ENCODE data around the gene CXCL1. TPM values are rescaled to one million over a fixed set of nuclear protein-coding genes. Genes with fewer than 3 reads are reported as not detected.

The CXCL1 gene
- total RNA-seq, 2 experiments from 2014 or later = not detected

- Mint-ChIP-seq H3K9me3 (no peaks in the 10 kb centered on the region), H3K4me3 (no peak overlapping the region), H3K27ac (no peak overlapping the region)
Observed at GRCh38 chr4:73844345-73844744, 24.8 kb upstream of the CXCL1 start.

GRCh38 chr4:73844806-73845205, 24.4 kb upstream of the CXCL1 start:
- H3K27me3 Mint-ChIP-seq = peaks cover 7% of the 10 kb centered on the region
- H3K27ac Mint-ChIP-seq = no peak overlapping the region
- no peaks in the 10 kb centered on the region for H3K4me1 Mint-ChIP-seq
- no peaks in the 10 kb centered on the region for H3K9me3 Mint-ChIP-seq
- no peaks in the 10 kb centered on the region for H3K36me3 Mint-ChIP-seq
- no peak for DNase-seq
- H3K4me3 Mint-ChIP-seq = no peak overlapping the region

More at GRCh38 chr4:73844345-73844744, 24.8 kb upstream of the CXCL1 start:
- Mint-ChIP-seq H3K4me1 (no peaks in the 10 kb centered on the region), H3K36me3 (no peaks in the 10 kb centered on the region), H3K27me3 (peaks cover 11% of the 10 kb centered on the region)
- DNase-seq = no peak

- Mint-ChIP-seq H3K9me3 (no peaks in the 10 kb centered on the region), H3K27ac (no peak overlapping the region), H3K36me3 (no peaks in the 10 kb centered on the region), H3K4me3 (no peak overlapping the region), H3K27me3 (no peaks in the 10 kb centered on the region), H3K4me1 (no peaks in the 10 kb centered on the region)
- no peak for DNase-seq
Observed at GRCh38 chr4:73847526-73848182, 21.5 kb upstream of the CXCL1 start.

GRCh38 chr4:73848183-73848777, 20.9 kb upstream of the CXCL1 start:
- Mint-ChIP-seq H3K36me3 (no peaks in the 10 kb centered on the region), H3K4me3 (no peak overlapping the region), H3K4me1 (no peaks in the 10 kb centered on the region), H3K27ac (no peak overlapping the region), H3K27me3 (no peaks in the 10 kb centered on the region), H3K9me3 (no peaks in the 10 kb centered on the region)
- no peak for DNase-seq

GRCh38 chr4:73850261-73850970, 18.8 kb upstream of the CXCL1 start:
- Mint-ChIP-seq H3K27me3 (peaks cover 4% of the 10 kb centered on the region), H3K36me3 (no peaks in the 10 kb centered on the region), H3K4me3 (no peak overlapping the region), H3K27ac (no peak overlapping the region), H3K4me1 (no peaks in the 10 kb centered on the region), H3K9me3 (no peaks in the 10 kb centered on the region)
- DNase-seq = no peak

- Mint-ChIP-seq H3K27ac (no peak overlapping the region), H3K9me3 (no peaks in the 10 kb centered on the region), H3K27me3 (peaks cover 4% of the 10 kb centered on the region), H3K4me3 (no peak overlapping the region), H3K4me1 (no peaks in the 10 kb centered on the region), H3K36me3 (no peaks in the 10 kb centered on the region)
- DNase-seq = no peak
Observed at GRCh38 chr4:73851293-73851692, 17.9 kb upstream of the CXCL1 start.

- Mint-ChIP-seq H3K27ac (no peak overlapping the region), H3K27me3 (peaks cover 4% of the 10 kb centered on the region), H3K9me3 (no peaks in the 10 kb centered on the region), H3K36me3 (no peaks in the 10 kb centered on the region), H3K4me1 (no peaks in the 10 kb centered on the region), H3K4me3 (no peak overlapping the region)
- no peak for DNase-seq
Observed at GRCh38 chr4:73852771-73853170, 16.4 kb upstream of the CXCL1 start.

- Mint-ChIP-seq H3K4me3 (no peak within 1 kb of the TSS), H3K27me3 (peaks cover 4% of the 10 kb centered on the region), H3K27ac (no peak within 1 kb of the TSS), H3K4me1 (no peaks in the 10 kb centered on the region), H3K36me3 (no peaks in the 10 kb centered on the region), H3K9me3 (no peaks in the 10 kb centered on the region)
- no peak for DNase-seq
Observed at GRCh38 chr4:73853246-73853704, 15.9 kb upstream of the CXCL1 start, which contains the start of gene PF4V1. Gene PF4V1, plus strand, starts transcription at chr4:73853296. Its CDS starts 67 bp downstream, at chr4:73853363.

- Mint-ChIP-seq H3K4me1 (no peaks in the 10 kb centered on the region), H3K36me3 (no peaks in the 10 kb centered on the region), H3K27ac (no peak overlapping the region), H3K27me3 (peaks cover 4% of the 10 kb centered on the region), H3K4me3 (no peak overlapping the region), H3K9me3 (no peaks in the 10 kb centered on the region)
- no peak for DNase-seq
Observed at GRCh38 chr4:73853718-73854473, 15.3 kb upstream of the CXCL1 start.

GRCh38 chr4:73855406-73855805, 13.8 kb upstream of the CXCL1 start:
- Mint-ChIP-seq H3K4me1 (no peaks in the 10 kb centered on the region), H3K27me3 (peaks cover 4% of the 10 kb centered on the region), H3K27ac (no peak overlapping the region), H3K4me3 (no peak overlapping the region), H3K36me3 (no peaks in the 10 kb centered on the region), H3K9me3 (no peaks in the 10 kb centered on the region)
- DNase-seq = no peak

- DNase-seq = no peak
Observed at GRCh38 chr4:73856518-73856917, 12.7 kb upstream of the CXCL1 start.

GRCh38 chr4:73859614-73860088, 9.5 kb upstream of the CXCL1 start:
- no peak overlapping the region for H3K27ac Mint-ChIP-seq
- no peaks in the 10 kb centered on the region for H3K9me3 Mint-ChIP-seq
- no peak overlapping the region for H3K4me3 Mint-ChIP-seq
- no peaks in the 10 kb centered on the region for H3K4me1 Mint-ChIP-seq
- no peak for DNase-seq
- no peaks in the 10 kb centered on the region for H3K36me3 Mint-ChIP-seq
- no peaks in the 10 kb centered on the region for H3K27me3 Mint-ChIP-seq

More at GRCh38 chr4:73856518-73856917, 12.7 kb upstream of the CXCL1 start:
- no peak overlapping the region for H3K27ac Mint-ChIP-seq
- no peaks in the 10 kb centered on the region for H3K9me3 Mint-ChIP-seq
- no peak overlapping the region for H3K4me3 Mint-ChIP-seq
- H3K36me3 Mint-ChIP-seq = no peaks in the 10 kb centered on the region
- no peaks in the 10 kb centered on the region for H3K4me1 Mint-ChIP-seq
- peaks cover 4% of the 10 kb centered on the region for H3K27me3 Mint-ChIP-seq

GRCh38 chr4:73860181-73860580, 9.0 kb upstream of the CXCL1 start:
- no peak overlapping the region for H3K27ac Mint-ChIP-seq
- no peaks in the 10 kb centered on the region for H3K27me3 Mint-ChIP-seq
- DNase-seq = no peak
- H3K36me3 Mint-ChIP-seq = no peaks in the 10 kb centered on the region
- H3K4me1 Mint-ChIP-seq = no peaks in the 10 kb centered on the region
- H3K9me3 Mint-ChIP-seq = no peaks in the 10 kb centered on the region
- H3K4me3 Mint-ChIP-seq = no peak overlapping the region

GRCh38 chr4:73860917-73861316, 8.3 kb upstream of the CXCL1 start:
- no peak for DNase-seq
- Mint-ChIP-seq H3K27me3 (no peaks in the 10 kb centered on the region), H3K4me1 (no peaks in the 10 kb centered on the region), H3K27ac (no peak overlapping the region), H3K4me3 (no peak overlapping the region), H3K36me3 (no peaks in the 10 kb centered on the region), H3K9me3 (no peaks in the 10 kb centered on the region)

GRCh38 chr4:73862322-73862721, 6.9 kb upstream of the CXCL1 start:
- Mint-ChIP-seq H3K36me3 (no peaks in the 10 kb centered on the region), H3K4me3 (no peak overlapping the region), H3K4me1 (no peaks in the 10 kb centered on the region), H3K27ac (no peak overlapping the region), H3K27me3 (no peaks in the 10 kb centered on the region), H3K9me3 (no peaks in the 10 kb centered on the region)
- no peak for DNase-seq
